Activated CD4-positive, alpha-beta memory T cell treated with anti-CD3 and anti-CD28 coated beads, Interleukin-2, amount 10 ng/mL, durations not matched to agents 7 days and 5 days (primary cell): ENCODE measurements around the gene POLDIP2. TPM values are rescaled to one million over a fixed set of nuclear protein-coding genes. Genes with fewer than 3 reads are reported as not detected.

Experiments
- CTCF ChIA-PET: fragments of 350-600 bp; sonication (Branson Sonifier 250); formaldehyde crosslinking; loops from one replicate; lab custom pipeline; 2021; ENCODE audit warnings: antibody characterized with exemption, inconsistent platforms; lab: Charles Lee
- POLR2A ChIA-PET: fragments of 350-600 bp; sonication (Branson Sonifier 250); formaldehyde crosslinking; loops from one replicate; lab custom pipeline; 2021; ENCODE audit warnings: antibody characterized with exemption; lab: Charles Lee
- DNase-seq: peaks from one replicate; pipeline ENCODE4 v3.0.0-alpha.2; 2020
- H3K27ac Mint-ChIP-seq: one replicate; pipeline ENCODE4 v1.8.0; 2021; ENCODE audit warnings: mild to moderate bottlenecking, mixed read lengths
- H3K27me3 Mint-ChIP-seq: one replicate; pipeline ENCODE4 v1.8.0; 2021; ENCODE audit warnings: mixed read lengths
- H3K36me3 Mint-ChIP-seq: one replicate; pipeline ENCODE4 v1.8.0; 2021; ENCODE audit warnings: low read depth, mixed read lengths
- H3K4me1 Mint-ChIP-seq: one replicate; pipeline ENCODE4 v1.8.0; 2021; ENCODE audit warnings: mixed read lengths
- H3K4me3 Mint-ChIP-seq: one replicate; pipeline ENCODE4 v1.8.0; 2021; ENCODE audit warnings: mild to moderate bottlenecking, mixed read lengths
- H3K9me3 Mint-ChIP-seq: one replicate; pipeline ENCODE4 v1.8.0; 2021; ENCODE audit warnings: mixed read lengths
- total RNA-seq, 2 experiments: library from RNA; stranded (reverse); gene quantifications; one replicate each; pipeline ENCODE4 v1.2.3, GENCODE V29; 2021

POLDIP2 gene
- total RNA-seq, 2 experiments from 2014 or later, result 54.3 to 56.2 TPM

DNA sequence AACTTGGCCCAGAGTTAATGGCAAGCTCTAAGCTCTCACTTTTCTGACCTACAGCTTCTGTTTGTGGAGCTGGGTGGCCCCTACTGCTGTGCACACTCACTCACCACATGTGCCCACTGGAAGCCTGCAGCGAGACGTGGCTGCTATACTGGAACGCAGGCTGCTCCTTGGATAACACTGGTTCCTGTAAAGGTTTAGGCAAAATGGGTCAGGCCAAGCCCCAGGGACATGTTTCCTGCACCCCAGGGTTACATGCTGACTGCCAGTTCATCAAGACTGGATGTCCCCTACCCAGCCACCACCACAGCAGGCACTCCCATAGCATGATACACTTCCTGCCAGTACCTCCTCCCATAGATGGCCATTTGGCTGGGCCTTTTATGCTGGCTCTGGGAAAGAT, 8.3 kb downstream of the POLDIP2 start:
- CTCF ChIA-PET, result no interaction called here

DNA sequence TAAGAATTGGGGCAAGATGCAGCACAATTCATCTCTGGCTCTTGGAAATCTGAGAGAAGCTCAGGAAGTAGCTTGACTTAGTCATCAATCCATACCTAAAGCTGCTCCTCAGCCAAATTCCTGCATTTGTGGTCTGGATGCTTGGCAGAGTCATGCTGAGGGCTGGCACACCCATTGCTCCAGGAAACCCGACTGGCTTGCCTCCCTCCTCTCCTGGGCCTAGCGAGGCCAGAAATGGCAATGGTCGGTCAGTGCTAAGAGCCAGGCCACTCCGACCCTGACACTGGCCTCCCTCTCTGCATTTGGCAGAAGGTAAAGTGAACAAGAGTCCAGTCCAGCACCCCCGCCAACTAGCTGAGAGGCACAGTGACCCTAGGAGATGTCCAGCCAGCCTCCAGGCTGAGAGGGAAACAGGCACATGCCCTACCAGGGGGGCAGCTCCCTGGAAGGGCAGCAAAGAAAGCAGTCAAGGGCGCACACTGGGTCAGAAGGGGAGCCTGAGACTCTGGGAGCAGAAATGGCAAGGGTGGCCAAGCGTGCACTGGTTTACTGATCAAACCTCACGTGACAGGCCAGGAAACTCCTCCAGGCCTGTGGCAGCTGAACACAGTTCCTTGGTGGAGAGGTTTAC, 10.0 kb downstream of the POLDIP2 start:
- no peak for DNase-seq
- Mint-ChIP-seq H3K4me3 (no peak overlapping the region), H3K27me3 (no peaks in the 10 kb centered on the region), H3K27ac (no peak overlapping the region), H3K4me1 (no peaks in the 10 kb centered on the region), H3K36me3 (peaks cover 66% of the 10 kb centered on the region), H3K9me3 (no peaks in the 10 kb centered on the region)
- ChIA-PET POLR2A (interaction anchor here (1.3 to 5.8 kb wide), 4 partner anchors 9 to 30 kb away, joined by 3 to 37 read pairs (median 20); partner anchors contain the start of genes IFT20, POLDIP2 and TNFAIP1), CTCF (no interaction called here)

More for the DNA sequence above, 8.3 kb downstream of the POLDIP2 start:
- no peak for DNase-seq
- Mint-ChIP-seq H3K27me3 (no peaks in the 10 kb centered on the region), H3K9me3 (no peaks in the 10 kb centered on the region), H3K36me3 (peaks cover 63% of the 10 kb centered on the region), H3K4me1 (no peaks in the 10 kb centered on the region), H3K4me3 (no peak overlapping the region), H3K27ac (no peak overlapping the region)
- POLR2A ChIA-PET, result interaction anchor here (2.7 to 5.8 kb wide), 3 partner anchors 8 to 13 kb away, joined by 11 to 37 read pairs (median 35); partner anchors contain the start of genes IFT20, POLDIP2 and TNFAIP1

DNA sequence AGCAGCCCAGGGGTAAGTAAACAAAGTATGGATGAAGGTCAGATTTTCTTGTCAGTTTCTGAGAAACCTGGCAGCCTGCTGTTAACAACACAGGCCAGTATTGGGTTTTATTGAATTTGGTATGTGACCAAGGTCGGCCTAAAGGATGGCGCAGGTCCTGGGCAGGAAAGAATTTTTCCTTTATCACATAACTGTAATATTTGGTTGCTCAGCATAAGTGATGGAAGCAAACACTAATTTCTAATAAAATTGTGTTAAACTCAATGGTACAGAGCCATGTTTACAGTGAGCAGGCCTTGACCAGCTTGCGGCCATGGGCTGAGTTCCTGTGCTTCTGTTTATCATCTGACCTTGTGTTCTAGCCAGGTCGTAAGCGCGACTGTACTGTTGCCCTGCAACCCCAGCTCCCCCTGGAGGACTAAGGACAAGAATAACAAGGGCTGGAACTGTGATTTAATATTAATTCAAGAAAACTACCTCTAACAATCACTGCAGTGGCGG, 10.5 kb downstream of the POLDIP2 start:
- ChIA-PET CTCF (no interaction called here), POLR2A (interaction anchor here (1.3 to 5.8 kb wide), 4 partner anchors 8 to 29 kb away, joined by 3 to 37 read pairs (median 20); partner anchors contain the start of genes IFT20, POLDIP2 and TNFAIP1)
- Mint-ChIP-seq H3K27me3 (no peaks in the 10 kb centered on the region), H3K36me3 (peaks cover 67% of the 10 kb centered on the region), H3K4me1 (no peaks in the 10 kb centered on the region), H3K27ac (no peak overlapping the region), H3K9me3 (no peaks in the 10 kb centered on the region), H3K4me3 (no peak overlapping the region)
- no peak for DNase-seq

DNA sequence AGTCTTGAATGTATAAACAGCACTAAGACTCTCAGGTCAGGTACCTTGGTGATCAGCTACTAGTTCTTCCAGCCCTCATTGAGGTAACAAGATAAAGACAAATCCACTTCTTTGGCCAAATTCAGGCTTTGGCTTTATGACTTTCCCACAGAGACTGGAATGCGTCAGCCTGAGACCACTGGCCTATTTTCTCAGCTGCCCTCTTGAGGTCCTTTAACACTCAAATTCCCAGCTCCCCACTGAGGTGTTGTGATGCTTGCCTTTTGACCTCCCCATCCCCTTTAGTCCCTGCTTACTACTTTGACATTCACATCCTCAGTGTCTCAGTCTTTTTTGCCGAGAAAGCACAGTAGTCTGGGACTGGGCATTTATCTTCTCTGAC, 11.1 kb downstream of the POLDIP2 start:
- Mint-ChIP-seq H3K36me3 (peaks cover 68% of the 10 kb centered on the region), H3K27ac (no peak overlapping the region), H3K27me3 (no peaks in the 10 kb centered on the region), H3K4me3 (no peak overlapping the region), H3K4me1 (no peaks in the 10 kb centered on the region), H3K9me3 (no peaks in the 10 kb centered on the region)
- no peak for DNase-seq
- ChIA-PET POLR2A (interaction anchor here (1.3 to 5.8 kb wide), 3 partner anchors 8 to 11 kb away, joined by 4 to 37 read pairs (median 35); partner anchors contain the start of genes IFT20, POLDIP2 and TNFAIP1), CTCF (no interaction called here)

DNA sequence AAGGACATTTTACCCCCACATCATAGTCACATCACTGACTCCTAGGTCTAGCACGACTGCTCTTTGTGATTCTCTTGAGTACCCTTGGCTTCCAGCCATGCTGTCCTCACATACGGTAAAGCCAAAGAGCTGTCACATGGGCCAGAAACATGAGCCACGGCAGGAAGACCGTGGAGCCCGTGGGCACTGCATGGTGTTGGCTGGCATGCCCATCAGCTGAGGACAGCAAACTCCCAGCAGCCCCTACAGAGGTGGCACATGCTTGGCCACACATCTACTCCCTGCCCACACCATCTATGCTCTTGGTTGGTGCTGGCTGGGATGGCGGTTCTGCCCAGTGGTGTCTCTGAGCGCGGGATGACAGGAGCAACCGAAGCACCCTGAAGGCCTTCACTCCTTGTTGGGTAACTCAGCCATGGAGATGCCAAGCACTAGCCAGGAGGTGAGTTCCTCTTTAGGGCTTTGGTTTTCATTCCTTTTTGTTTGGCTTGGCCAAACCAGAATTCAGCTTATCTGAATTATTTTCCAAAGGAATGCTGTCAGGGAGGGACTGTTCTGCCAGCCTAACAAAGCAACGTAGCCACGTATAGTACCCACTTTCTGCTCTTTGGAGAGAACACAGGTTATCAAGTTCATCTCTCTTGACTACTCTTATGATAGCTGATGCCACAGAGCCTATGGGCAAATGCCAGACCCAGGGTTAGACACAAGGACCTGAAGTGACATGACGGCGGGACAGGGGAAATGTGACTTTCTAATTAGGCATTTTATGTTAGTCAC, 11.7 kb downstream of the POLDIP2 start:
- CTCF ChIA-PET, result no interaction called here
- DNase-seq, result no peak
- H3K9me3 Mint-ChIP-seq, result no peaks in the 10 kb centered on the region
- no peaks in the 10 kb centered on the region for H3K4me1 Mint-ChIP-seq
- POLR2A ChIA-PET, result interaction anchor here (0.5 to 5.8 kb wide), 3 partner anchors 10 to 46 kb away, joined by 3 to 37 read pairs (median 35); partner anchors contain the start of genes IFT20, POLDIP2 and TNFAIP1
- no peaks in the 10 kb centered on the region for H3K27me3 Mint-ChIP-seq
- H3K36me3 Mint-ChIP-seq, result peaks cover 69% of the 10 kb centered on the region
- H3K4me3 Mint-ChIP-seq, result no peak overlapping the region
- H3K27ac Mint-ChIP-seq, result no peak overlapping the region

DNA sequence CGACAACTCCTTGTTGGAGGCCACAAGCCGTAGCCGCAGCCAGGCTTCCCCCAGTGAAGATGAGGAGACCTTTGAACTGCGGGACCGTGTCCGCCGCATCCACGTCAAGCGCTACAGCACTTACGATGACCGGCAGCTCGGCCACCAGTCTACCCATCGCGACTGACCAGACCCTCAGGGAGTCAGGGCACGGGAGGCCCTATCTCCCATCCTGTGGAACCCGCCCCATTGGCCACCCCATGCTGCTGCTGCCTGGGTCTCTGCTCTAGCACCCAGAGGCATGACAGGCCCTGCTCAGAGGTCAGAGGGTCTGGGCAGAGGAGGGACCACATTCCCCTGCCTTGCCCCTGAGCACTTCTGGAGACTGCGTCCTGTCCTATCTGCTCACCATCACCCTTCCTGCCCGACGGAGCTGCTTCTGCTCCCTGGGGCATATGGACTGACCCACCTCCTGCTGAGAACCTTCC, 12.9 kb downstream of the POLDIP2 start:
- no peaks in the 10 kb centered on the region for H3K9me3 Mint-ChIP-seq
- POLR2A ChIA-PET, result interaction anchor here (2.8 to 5.8 kb wide), 2 partner anchors 9 to 13 kb away, joined by 19 to 35 read pairs; partner anchors contain the start of genes IFT20, POLDIP2 and TNFAIP1

DNA sequence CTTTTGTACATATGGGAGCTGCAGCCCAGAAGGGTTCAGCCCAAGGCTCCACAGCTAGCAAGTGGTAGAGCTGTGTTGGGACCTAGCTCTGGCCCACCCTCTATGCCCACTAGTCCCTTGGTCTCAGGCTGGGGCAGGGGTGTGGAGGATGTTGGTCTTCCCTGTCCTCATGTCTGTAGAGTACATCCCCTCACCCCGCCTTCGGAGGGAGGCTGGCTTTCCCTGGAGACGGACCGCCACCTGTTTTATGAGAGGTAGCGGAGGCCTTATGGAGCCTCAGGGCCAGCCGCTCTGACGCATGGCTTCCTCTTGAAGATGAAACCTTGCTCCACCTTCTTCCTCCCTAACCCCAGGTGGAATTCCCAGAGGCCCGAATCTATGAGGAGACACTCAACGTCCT, 13.3 kb downstream of the POLDIP2 start:
- DNase-seq, result no peak
- no peaks in the 10 kb centered on the region for H3K27me3 Mint-ChIP-seq
- no peak overlapping the region for H3K27ac Mint-ChIP-seq
- POLR2A ChIA-PET, result interaction anchor here (2.8 to 5.8 kb wide), 2 partner anchors 8 to 13 kb away, joined by 19 to 35 read pairs; partner anchors contain the start of genes IFT20, POLDIP2 and TNFAIP1
- no peaks in the 10 kb centered on the region for H3K9me3 Mint-ChIP-seq
- CTCF ChIA-PET, result no interaction called here
- H3K36me3 Mint-ChIP-seq, result peaks cover 70% of the 10 kb centered on the region
- H3K4me1 Mint-ChIP-seq, result no peaks in the 10 kb centered on the region
- H3K4me3 Mint-ChIP-seq, result no peak overlapping the region

More for the DNA sequence above, 12.9 kb downstream of the POLDIP2 start:
- Mint-ChIP-seq H3K27ac (no peak overlapping the region), H3K36me3 (peaks cover 67% of the 10 kb centered on the region), H3K27me3 (no peaks in the 10 kb centered on the region), H3K4me3 (no peak overlapping the region), H3K4me1 (no peaks in the 10 kb centered on the region)
- CTCF ChIA-PET, result no interaction called here
- DNase-seq, result no peak

DNA sequence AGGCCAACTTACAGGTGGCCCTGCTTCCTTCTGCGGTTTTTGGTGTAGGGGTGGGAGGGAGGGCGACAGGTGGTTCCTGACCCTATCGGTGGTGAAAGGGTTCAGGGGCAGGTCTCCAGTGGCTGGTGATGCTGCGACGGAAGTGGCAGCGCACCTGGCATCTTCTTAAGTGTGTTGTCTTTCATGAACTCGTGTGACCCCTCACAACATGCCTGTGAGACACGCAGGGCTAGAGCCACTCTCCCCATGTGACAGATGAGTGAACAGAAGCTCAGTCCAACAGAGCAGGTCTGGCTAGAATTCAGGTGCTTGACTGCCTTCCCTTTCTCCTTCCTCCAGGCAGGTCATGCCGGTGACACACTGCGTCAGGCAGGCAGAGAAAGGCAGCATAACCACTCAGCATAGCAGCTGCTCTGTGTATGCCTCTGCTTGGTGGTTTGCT, 13.8 kb downstream of the POLDIP2 start:
- H3K27ac Mint-ChIP-seq, result no peak overlapping the region
- H3K36me3 Mint-ChIP-seq, result peaks cover 65% of the 10 kb centered on the region
- peaks cover 2% of the 10 kb centered on the region for H3K4me1 Mint-ChIP-seq
- no peaks in the 10 kb centered on the region for H3K9me3 Mint-ChIP-seq
- no peaks in the 10 kb centered on the region for H3K27me3 Mint-ChIP-seq
- no peak for DNase-seq
- POLR2A ChIA-PET, result interaction anchor here (2.8 to 5.8 kb wide), 2 partner anchors 8 to 14 kb away, joined by 19 to 35 read pairs; partner anchors contain the start of genes IFT20, POLDIP2 and TNFAIP1
- CTCF ChIA-PET, result no interaction called here
- H3K4me3 Mint-ChIP-seq, result no peak overlapping the region

DNA sequence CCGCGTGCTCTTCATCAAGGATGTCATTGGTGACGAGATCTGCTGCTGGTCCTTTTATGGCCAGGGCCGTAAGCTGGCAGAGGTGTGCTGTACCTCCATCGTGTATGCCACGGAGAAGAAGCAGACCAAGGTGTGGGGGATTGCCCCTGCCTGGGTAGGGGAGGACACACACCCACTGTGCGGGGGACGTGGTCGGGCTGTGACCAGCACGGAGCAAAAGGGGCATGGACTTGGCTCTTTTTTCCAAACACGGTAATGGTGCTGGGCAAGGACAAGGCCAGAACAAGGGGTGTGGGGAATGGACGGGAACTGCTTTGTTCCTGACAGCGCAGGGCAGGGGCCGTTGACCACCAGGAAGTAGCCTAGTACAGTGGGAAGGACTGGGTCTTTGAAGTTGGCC, 15.0 kb downstream of the POLDIP2 start:
- ChIA-PET CTCF (no interaction called here), POLR2A (interaction anchor here (2.8 kb wide), 1 partner anchor 15 kb away, joined by 19 read pairs; the partner anchor contains the start of gene POLDIP2)
- H3K4me3 Mint-ChIP-seq, result no peak overlapping the region
- H3K4me1 Mint-ChIP-seq, result peaks cover 12% of the 10 kb centered on the region
- no peaks in the 10 kb centered on the region for H3K27me3 Mint-ChIP-seq
- peaks cover 61% of the 10 kb centered on the region for H3K36me3 Mint-ChIP-seq
- no peak overlapping the region for H3K27ac Mint-ChIP-seq
- no peak for DNase-seq
- H3K9me3 Mint-ChIP-seq, result no peaks in the 10 kb centered on the region

DNA sequence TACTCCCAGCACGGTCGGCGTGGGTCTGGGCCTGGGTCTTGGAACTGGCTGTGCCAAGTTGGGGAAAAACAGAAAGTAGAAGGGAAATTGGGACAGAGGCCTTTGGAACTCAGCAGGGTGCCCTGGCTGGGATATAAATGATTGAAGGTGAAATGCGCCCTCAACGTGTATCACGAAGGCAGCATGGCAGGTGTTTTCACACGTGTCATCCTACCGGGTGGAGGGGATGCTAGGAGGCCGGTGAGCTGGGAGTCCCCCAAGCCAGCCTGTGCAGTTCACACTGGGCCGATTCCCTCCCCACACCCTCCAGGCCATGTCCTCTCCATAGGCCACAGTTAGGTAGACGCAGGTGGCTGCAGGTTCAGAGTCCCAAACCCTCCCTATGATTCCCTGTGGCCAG, 15.8 kb downstream of the POLDIP2 start:
- peaks cover 56% of the 10 kb centered on the region for H3K36me3 Mint-ChIP-seq

DNA sequence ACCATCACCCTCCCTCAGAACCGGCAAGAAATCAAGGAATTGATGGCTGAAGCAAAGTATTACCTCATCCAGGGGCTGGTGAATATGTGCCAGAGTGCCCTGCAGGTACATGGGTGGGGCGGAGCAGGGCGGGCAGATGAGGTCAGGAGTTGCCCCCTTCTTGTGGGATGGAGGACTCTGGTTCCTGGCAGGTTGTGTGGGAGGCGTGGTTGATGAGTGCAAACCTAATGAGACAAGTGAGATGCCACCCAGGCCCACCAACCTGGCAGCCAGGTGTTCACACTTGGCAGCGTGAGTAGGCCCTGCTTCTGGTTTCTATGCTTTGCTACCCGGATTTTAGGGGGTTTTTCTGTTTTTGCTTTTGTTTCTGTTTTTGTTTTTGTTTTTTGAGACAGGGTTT, 17.0 kb downstream of the POLDIP2 start:
- CTCF ChIA-PET, result no interaction called here
- Mint-ChIP-seq H3K27ac (no peak overlapping the region), H3K9me3 (no peaks in the 10 kb centered on the region)

More for the DNA sequence above, 15.8 kb downstream of the POLDIP2 start:
- Mint-ChIP-seq H3K9me3 (no peaks in the 10 kb centered on the region), H3K4me3 (no peak overlapping the region), H3K4me1 (peaks cover 20% of the 10 kb centered on the region), H3K27me3 (no peaks in the 10 kb centered on the region), H3K27ac (no peak overlapping the region)
- no peak for DNase-seq
- POLR2A ChIA-PET, result interaction anchor here (2.8 kb wide), 1 partner anchor 16 kb away, joined by 19 read pairs; the partner anchor contains the start of gene POLDIP2
- CTCF ChIA-PET, result no interaction called here

DNA sequence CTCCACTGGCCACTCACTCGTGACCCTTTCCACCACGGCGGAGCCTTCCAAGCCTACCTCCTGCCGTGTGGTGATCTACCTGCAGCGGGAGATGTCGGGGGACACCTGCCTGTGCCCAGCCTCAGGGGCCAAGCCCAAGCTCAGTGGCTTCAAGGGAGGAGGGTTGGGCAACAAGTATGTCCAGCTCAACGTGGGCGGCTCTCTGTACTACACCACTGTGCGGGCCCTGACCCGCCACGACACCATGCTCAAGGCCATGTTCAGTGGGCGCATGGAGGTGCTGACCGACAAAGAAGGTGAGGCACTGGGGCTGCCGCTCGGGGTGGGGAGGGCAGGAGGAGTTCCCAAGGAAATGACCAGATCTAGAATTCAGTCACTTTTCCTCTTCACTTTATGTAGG, 17.9 kb downstream of the POLDIP2 start:
- no peaks in the 10 kb centered on the region for H3K27me3 Mint-ChIP-seq
- H3K27ac Mint-ChIP-seq, result no peak overlapping the region
- no peak for DNase-seq
- H3K4me3 Mint-ChIP-seq, result no peak overlapping the region
- H3K9me3 Mint-ChIP-seq, result no peaks in the 10 kb centered on the region
- ChIA-PET CTCF (interaction anchor here (0.7 kb wide), 1 partner anchor 48 kb away, joined by 3 read pairs; no protein-coding TSS in a partner anchor), POLR2A (no interaction called here)
- peaks cover 45% of the 10 kb centered on the region for H3K36me3 Mint-ChIP-seq
- H3K4me1 Mint-ChIP-seq, result peaks cover 32% of the 10 kb centered on the region

More for the DNA sequence above, 17.0 kb downstream of the POLDIP2 start:
- H3K4me1 Mint-ChIP-seq, result peaks cover 24% of the 10 kb centered on the region
- POLR2A ChIA-PET, result no interaction called here
- H3K27me3 Mint-ChIP-seq, result no peaks in the 10 kb centered on the region
- no peak for DNase-seq
- no peak overlapping the region for H3K4me3 Mint-ChIP-seq
- peaks cover 48% of the 10 kb centered on the region for H3K36me3 Mint-ChIP-seq
